H9 (cell line): ENCODE results near the gene MYDGF. TPM values are rescaled to one million over a fixed set of nuclear protein-coding genes. Genes with fewer than 3 reads are reported as not detected.

Experiments used
- DNase-seq: peaks from one replicate; pipeline ENCODE4 v3.0.0-alpha.2; 2017
- H2AFZ ChIP-seq: one replicate; pipeline ENCODE4 v1.6.1; 2013; ENCODE audit warnings: mild to moderate bottlenecking, low read length, control low read depth, moderate library complexity
- H2AK5ac ChIP-seq: 2 replicates; pipeline ENCODE4 v1.6.1; 2013; ENCODE audit warnings: low read length, control low read depth, mixed read lengths; ENCODE audit not compliant: insufficient read length
- H2BK120ac ChIP-seq: one replicate; pipeline ENCODE4 v1.6.1; 2013; ENCODE audit warnings: low read depth, mild to moderate bottlenecking, low read length, control low read depth, inconsistent platforms; ENCODE audit not compliant: poor library complexity, severe bottlenecking
- H2BK12ac ChIP-seq: 2 replicates; pipeline ENCODE4 v1.6.1; 2013; ENCODE audit warnings: low read length, control low read depth, mixed read lengths, low read depth; ENCODE audit not compliant: insufficient read length
- H2BK15ac ChIP-seq: 2 replicates; pipeline ENCODE4 v1.6.1; 2013; ENCODE audit warnings: low read depth, low read length, control low read depth
- H2BK20ac ChIP-seq: one replicate; pipeline ENCODE4 v1.6.1; 2013; ENCODE audit warnings: low read depth, mild to moderate bottlenecking, low read length, control low read depth, inconsistent platforms; ENCODE audit not compliant: poor library complexity, severe bottlenecking
- H2BK5ac ChIP-seq: 2 replicates; pipeline ENCODE4 v1.6.1; 2013; ENCODE audit warnings: low read length, control low read depth, mixed read lengths; ENCODE audit not compliant: insufficient read length
- H3K14ac ChIP-seq: 2 replicates; pipeline ENCODE4 v1.6.1; 2013; ENCODE audit warnings: low read length, control low read depth; ENCODE audit not compliant: insufficient read depth
- H3K18ac ChIP-seq: 2 replicates; pipeline ENCODE4 v1.6.1; 2013; ENCODE audit warnings: low read depth, mild to moderate bottlenecking, mixed read lengths, low read length, control low read depth; ENCODE audit not compliant: insufficient read length
- H3K23ac ChIP-seq: 2 replicates; pipeline ENCODE4 v1.6.1; 2013; ENCODE audit warnings: low read length, control low read depth, mixed read lengths, low read depth; ENCODE audit not compliant: insufficient read length
- H3K23me2 ChIP-seq: 2 replicates; pipeline ENCODE4 v1.6.1; 2013; ENCODE audit warnings: low read depth, mild to moderate bottlenecking, mixed read lengths, low read length, control low read depth; ENCODE audit not compliant: insufficient read length, poor library complexity, severe bottlenecking
- H3K27ac ChIP-seq: 2 replicates; pipeline ENCODE4 v1.5.1; 2013; ENCODE audit warnings: low read length, control low read depth, mixed read lengths, low read depth; ENCODE audit not compliant: insufficient read length
- H3K27me3 ChIP-seq: 2 replicates; pipeline ENCODE4 v1.6.1; 2013; ENCODE audit warnings: low read length, control low read depth, inconsistent platforms; ENCODE audit not compliant: insufficient read depth
- H3K4ac ChIP-seq: 2 replicates; pipeline ENCODE4 v1.6.1; 2013; ENCODE audit warnings: low read depth, mild to moderate bottlenecking, control low read depth, inconsistent platforms, low read length, moderate library complexity
- H3K4me1 ChIP-seq: 2 replicates; pipeline ENCODE4 v1.6.1; 2013; ENCODE audit warnings: low read length, control low read depth, inconsistent platforms; ENCODE audit not compliant: insufficient read depth
- H3K4me2 ChIP-seq: 2 replicates; pipeline ENCODE4 v1.6.1; 2013; ENCODE audit warnings: low read length, control low read depth, mixed read lengths; ENCODE audit not compliant: insufficient read length, insufficient read depth
- H3K56ac ChIP-seq: 2 replicates; pipeline ENCODE4 v1.6.1; 2013; ENCODE audit warnings: low read depth, mild to moderate bottlenecking, mixed read lengths, low read length, control low read depth; ENCODE audit not compliant: insufficient read length
- H3K79me1 ChIP-seq: 2 replicates; pipeline ENCODE4 v1.6.1; 2013; ENCODE audit warnings: low read depth, mild to moderate bottlenecking, moderate library complexity, low read length, control low read depth, inconsistent platforms; ENCODE audit not compliant: insufficient read depth, poor library complexity, severe bottlenecking
- H3K79me2 ChIP-seq: 2 replicates; pipeline ENCODE4 v1.6.1; 2013; ENCODE audit warnings: low read length, control low read depth, inconsistent platforms; ENCODE audit not compliant: insufficient read depth
- H3K9ac ChIP-seq: 2 replicates; pipeline ENCODE4 v1.6.1; 2013; ENCODE audit warnings: low read length, control low read depth, mixed read lengths; ENCODE audit not compliant: insufficient read length; ENCODE audit errors: extremely low read depth
- H3K9me3 ChIP-seq: one replicate; pipeline ENCODE4 v1.6.1; 2013; ENCODE audit warnings: low read depth, low read length, inconsistent platforms; ENCODE audit not compliant: control insufficient read depth
- H3T11ph ChIP-seq: one replicate; pipeline ENCODE4 v1.6.1; 2013; ENCODE audit warnings: mild to moderate bottlenecking, low read length, control low read depth, inconsistent platforms
- H4K20me1 ChIP-seq: one replicate; pipeline ENCODE4 v1.6.1; 2013; ENCODE audit not compliant: control insufficient read depth, insufficient read length, insufficient read depth
- H4K5ac ChIP-seq: 2 replicates; pipeline ENCODE4 v1.6.1; 2013; ENCODE audit warnings: low read depth, mild to moderate bottlenecking, mixed read lengths, low read length, control low read depth; ENCODE audit not compliant: insufficient read length
- H4K8ac ChIP-seq: replicated peaks from 2 replicates; pipeline ENCODE4 v1.6.1; 2013; ENCODE audit warnings: low read length, control low read depth, mixed read lengths, low read depth; ENCODE audit not compliant: insufficient read length
- H4K91ac ChIP-seq: 2 replicates; pipeline ENCODE4 v1.6.1; 2013; ENCODE audit warnings: low read depth, mild to moderate bottlenecking, moderate library complexity, mixed read lengths, low read length, control low read depth; ENCODE audit not compliant: insufficient read length
- H3K27ac Mint-ChIP-seq, 3 experiments: 2 replicates in 2 of 3; 3 replicates in 1 of 3; pipeline ENCODE4 v1.8.0; 2020 to 2021; ENCODE audit warnings: mixed read lengths in 3 of 3, mild to moderate bottlenecking in 1 of 3, moderate library complexity in 1 of 3
- H3K27me3 Mint-ChIP-seq: 2 replicates; pipeline ENCODE4 v1.8.0; 2021; ENCODE audit warnings: low read depth, mild to moderate bottlenecking, moderate library complexity, mixed read lengths
- H3K36me3 Mint-ChIP-seq, 3 experiments: 2 replicates in 2 of 3; 3 replicates in 1 of 3; pipeline ENCODE4 v1.8.0; 2020 to 2021; ENCODE audit warnings: low read depth in 3 of 3, mixed read lengths in 3 of 3; ENCODE audit not compliant: insufficient read depth in 1 of 3
- H3K4me1 Mint-ChIP-seq, 2 experiments: 2 replicates each; pipeline ENCODE4 v1.8.0; 2020; ENCODE audit warnings: mixed read lengths in 2 of 2
- H3K4me3 Mint-ChIP-seq, 2 experiments: 2 replicates in 1 of 2; 3 replicates in 1 of 2; pipeline ENCODE4 v1.8.0; 2020 to 2021; ENCODE audit warnings: mild to moderate bottlenecking in 2 of 2, mixed read lengths in 2 of 2, moderate library complexity in 1 of 2
- H3K9me3 Mint-ChIP-seq, 2 experiments: 2 replicates in 1 of 2; 3 replicates in 1 of 2; pipeline ENCODE4 v1.8.0; 2020; ENCODE audit warnings: mild to moderate bottlenecking in 2 of 2, mixed read lengths in 2 of 2, moderate library complexity in 1 of 2
- CTCF ChIP-seq: fragments of 200-600 bp; sonication (generic); conservative IDR thresholded peaks from 3 replicates; pipeline ENCODE4 v1.8.0; 2021; ENCODE audit warnings: antibody characterized with exemption, mild to moderate bottlenecking
- WGBS: extraction: QIAGEN DNeasy Blood & Tissue Kit; methylation state at CpG from one replicate; pipeline ENCODE4 v1.1.7; 2013; ENCODE audit warnings: missing lambda C conversion rate, low lambda C conversion rate, mixed read lengths; ENCODE audit not compliant: insufficient read length; ENCODE audit errors: extremely low coverage; 5-methylcytosine and 5-hydroxymethylcytosine counted together
- total RNA-seq: library from RNA; stranded (reverse); gene quantifications from 2 replicates; pipeline ENCODE4 v1.2.1, GENCODE V29; 2021

MYDGF gene
- total RNA-seq, 1 experiment from 2014 or later: 43.4 TPM

GRCh38 chr19:4660181-4660791, 9.9 kb downstream of the MYDGF start:
- H3K23me2 ChIP-seq: no peaks in the 10 kb centered on the region
- no peak overlapping the region for H4K5ac ChIP-seq
- WGBS: no CpG with 5 or more reads among the region's 15 CpGs
- no peak overlapping the region for H3K4me2 ChIP-seq
- no peak overlapping the region for H3K9ac ChIP-seq
- H3T11ph ChIP-seq: no peak overlapping the region
- H3K36me3 Mint-ChIP-seq: peaks cover 11 to 32% (median 21%) of the 10 kb centered on the region in 3 experiments; a peak in 6 of 7 replicates
- H3K27me3 Mint-ChIP-seq: no peaks in the 10 kb centered on the region
- no peaks in the 10 kb centered on the region for H3K4me1 ChIP-seq
- no peak overlapping the region for H2BK15ac ChIP-seq
- H4K8ac ChIP-seq: no peak overlapping the region
- H2AFZ ChIP-seq: no peak overlapping the region
- peak; percentile 83 for DNase-seq
- H2BK20ac ChIP-seq: no peak overlapping the region
- no peak overlapping the region for H2BK120ac ChIP-seq
- H2BK5ac ChIP-seq: no peak overlapping the region
- H3K79me2 ChIP-seq: no peaks in the 10 kb centered on the region
- H3K79me1 ChIP-seq: no peaks in the 10 kb centered on the region
- peak; percentile 62 for TF ChIP-seq CTCF
- H2AK5ac ChIP-seq: no peak overlapping the region
- no peak overlapping the region for H3K23ac ChIP-seq
- peak overlapping the region in 1 of 3 experiments; percentile 72; a peak in 1 of 7 replicates for H3K27ac Mint-ChIP-seq
- H3K9me3 ChIP-seq: no peaks in the 10 kb centered on the region
- no peaks in the 10 kb centered on the region for H4K20me1 ChIP-seq
- H4K91ac ChIP-seq: no peak overlapping the region
- H3K14ac ChIP-seq: no peak overlapping the region
- no peaks in the 10 kb centered on the region for H3K27me3 ChIP-seq
- no peak overlapping the region for H2BK12ac ChIP-seq
- H3K4me1 Mint-ChIP-seq: no peaks in the 10 kb centered on the region
- no peaks in the 10 kb centered on the region for H3K9me3 Mint-ChIP-seq
- no peak overlapping the region for H3K27ac ChIP-seq
- H3K18ac ChIP-seq: no peak overlapping the region
- no peak overlapping the region for H3K56ac ChIP-seq
- H3K4me3 Mint-ChIP-seq: no peak overlapping the region
- no peak overlapping the region for H3K4ac ChIP-seq
